OCI-M1 (cell line): ENCODE measurements around the gene MRPL47.
A peak's percentile ranks its signal among the peaks of the same experiment; 100 is the strongest.

ENCODE experiments used
- DNase-seq: peaks from one replicate; lab custom pipeline; 2025; lab: John Stamatoyannopoulos, UW

Gene MRPL47

GRCh38 chr3:179591313-179591712 lies 13.1 kb downstream of the MRPL47 start:
- DNase-seq: no peak

GRCh38 chr3:179590669-179591068 lies 13.8 kb downstream of the MRPL47 start:
- DNase-seq: no peak

- DNase-seq: no peak
Measured at GRCh38 chr3:179589143-179589542, 15.3 kb downstream of the MRPL47 start.

GRCh38 chr3:179580992-179581391 lies 23.4 kb downstream of the MRPL47 start:
- no peak for DNase-seq

GRCh38 chr3:179565496-179565895 lies 38.9 kb downstream of the MRPL47 start:
- no peak for DNase-seq

GRCh38 chr3:179563271-179563783 lies 41.1 kb downstream of the MRPL47 start:
- DNase-seq: peak; percentile 66

GRCh38 chr3:179562591-179563270 lies 41.7 kb downstream of the MRPL47 start, which contains the start of gene ACTL6A:
Gene ACTL6A, plus strand, starts transcription at chr3:179562926. Its CDS starts 167 bp downstream, at chr3:179563093.
- DNase-seq: peak; percentile 99

GRCh38 chr3:179560791-179561190 lies 43.6 kb downstream of the MRPL47 start:
- no peak for DNase-seq

- peak; percentile 76 for DNase-seq
Measured at GRCh38 chr3:179558742-179559364, 45.6 kb downstream of the MRPL47 start.

GRCh38 chr3:179551349-179552105 lies 52.9 kb downstream of the MRPL47 start:
- DNase-seq: no peak

- no peak for DNase-seq
Measured at GRCh38 chr3:179546814-179547241, 57.6 kb downstream of the MRPL47 start.

GRCh38 chr3:179544981-179545645 lies 59.3 kb downstream of the MRPL47 start:
- DNase-seq: no peak

GRCh38 chr3:179542375-179542774 lies 62.1 kb downstream of the MRPL47 start:
- DNase-seq: no peak

GRCh38 chr3:179541596-179541995 lies 62.8 kb downstream of the MRPL47 start:
- no peak for DNase-seq

- no peak for DNase-seq
Measured at GRCh38 chr3:179541094-179541493, 63.3 kb downstream of the MRPL47 start.
